Measurements from ENCODE around the gene CTNNA3. TPM values are rescaled to one million over a fixed set of nuclear protein-coding genes. Genes with fewer than 3 reads are reported as not detected.

CTNNA3 gene
- total RNA-seq, 1 experiment from 2014 or later: 0.20 TPM

GRCh38 chr10:66252986-66253385 is 1443.0 kb downstream of the CTNNA3 start:
- no peaks in the 10 kb centered on the region for H3K36me3 ChIP-seq (ENCODE audit: control insufficient read depth, insufficient read depth, low read length)
- Mint-ChIP-seq H3K4me1 (ENCODE audit: low read depth, unreplicated experiment) (peaks cover 10% of the 10 kb centered on the region), H3K9me3 (ENCODE audit: unreplicated experiment) (peaks cover 43% of the 10 kb centered on the region), H3K27ac (ENCODE audit: unreplicated experiment) (no peak overlapping the region), H3K27me3 (ENCODE audit: insufficient read depth, unreplicated experiment) (no peaks in the 10 kb centered on the region), H3K36me3 (ENCODE audit: insufficient read depth, unreplicated experiment) (no peaks in the 10 kb centered on the region), H3K4me3 (ENCODE audit: unreplicated experiment) (no peak overlapping the region)
- POLR2A ChIA-PET: no interaction called here
- TF ChIP-seq, protein P1, sequence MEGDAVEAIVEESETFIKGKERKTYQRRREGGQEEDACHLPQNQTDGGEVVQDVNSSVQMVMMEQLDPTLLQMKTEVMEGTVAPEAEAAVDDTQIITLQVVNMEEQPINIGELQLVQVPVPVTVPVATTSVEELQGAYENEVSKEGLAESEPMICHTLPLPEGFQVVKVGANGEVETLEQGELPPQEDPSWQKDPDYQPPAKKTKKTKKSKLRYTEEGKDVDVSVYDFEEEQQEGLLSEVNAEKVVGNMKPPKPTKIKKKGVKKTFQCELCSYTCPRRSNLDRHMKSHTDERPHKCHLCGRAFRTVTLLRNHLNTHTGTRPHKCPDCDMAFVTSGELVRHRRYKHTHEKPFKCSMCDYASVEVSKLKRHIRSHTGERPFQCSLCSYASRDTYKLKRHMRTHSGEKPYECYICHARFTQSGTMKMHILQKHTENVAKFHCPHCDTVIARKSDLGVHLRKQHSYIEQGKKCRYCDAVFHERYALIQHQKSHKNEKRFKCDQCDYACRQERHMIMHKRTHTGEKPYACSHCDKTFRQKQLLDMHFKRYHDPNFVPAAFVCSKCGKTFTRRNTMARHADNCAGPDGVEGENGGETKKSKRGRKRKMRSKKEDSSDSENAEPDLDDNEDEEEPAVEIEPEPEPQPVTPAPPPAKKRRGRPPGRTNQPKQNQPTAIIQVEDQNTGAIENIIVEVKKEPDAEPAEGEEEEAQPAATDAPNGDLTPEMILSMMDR (IDR thresholded peaks at IDR 0.05; ENCODE audit: insufficient read depth in 1 of 2, low read depth in 1 of 2, low read length in 1 of 2, severe bottlenecking in 1 of 2, unreplicated experiment in 1 of 2): no peak
- H3K9me3 ChIP-seq: peaks cover 4% of the 10 kb centered on the region; the same call in 1 of the 2 replicates
- intact Hi-C loops (cut with micrococcal nuclease; ENCODE audit: unreplicated experiment): no loop called here
- CTCF ChIA-PET: no interaction called here
- no peaks in the 10 kb centered on the region for H3K27me3 ChIP-seq (replicated peaks; ENCODE audit: control insufficient read depth, insufficient read depth, low read length)
- no TSS peak for BruUV-seq (replicated peaks)
- H3K4me3 ChIP-seq (ENCODE audit: low read depth, low read length): no peak overlapping the region
- DNase-seq: no peak
- peaks cover 11% of the 10 kb centered on the region for H3K4me1 ChIP-seq

GRCh38 chr10:66246177-66246576 is 1449.8 kb downstream of the CTNNA3 start:
- H3K27me3 ChIP-seq (replicated peaks; ENCODE audit: control insufficient read depth, insufficient read depth, low read length): no peaks in the 10 kb centered on the region
- no TSS peak for BruUV-seq (replicated peaks)
- Mint-ChIP-seq H3K4me3 (ENCODE audit: unreplicated experiment) (no peak overlapping the region), H3K27ac (ENCODE audit: unreplicated experiment) (no peak overlapping the region), H3K9me3 (ENCODE audit: unreplicated experiment) (peaks cover 49% of the 10 kb centered on the region), H3K36me3 (ENCODE audit: insufficient read depth, unreplicated experiment) (no peaks in the 10 kb centered on the region), H3K27me3 (ENCODE audit: insufficient read depth, unreplicated experiment) (no peaks in the 10 kb centered on the region), H3K4me1 (ENCODE audit: low read depth, unreplicated experiment) (no peaks in the 10 kb centered on the region)
- H3K4me3 ChIP-seq (ENCODE audit: low read depth, low read length): no peak overlapping the region
- no peaks in the 10 kb centered on the region for H3K36me3 ChIP-seq (ENCODE audit: control insufficient read depth, insufficient read depth, low read length)
- DNase-seq: no peak
- CTCF ChIA-PET: interaction anchor here (0.6 kb wide), 1 partner anchor 156 kb away, joined by 5 read pairs; no protein-coding TSS in a partner anchor
- H3K9me3 ChIP-seq: peaks cover 9% of the 10 kb centered on the region; the same call in 1 of the 2 replicates
- TF ChIP-seq, protein P1 (IDR thresholded peaks at IDR 0.05; ENCODE audit: insufficient read depth in 1 of 2, low read depth in 1 of 2, low read length in 1 of 2, severe bottlenecking in 1 of 2, unreplicated experiment in 1 of 2): no peak
- intact Hi-C loops (cut with micrococcal nuclease; ENCODE audit: unreplicated experiment): no loop called here
- POLR2A ChIA-PET: no interaction called here
- H3K4me1 ChIP-seq: no peaks in the 10 kb centered on the region

- H3K9me3 Mint-ChIP-seq (ENCODE audit: unreplicated experiment): peaks cover 43% of the 10 kb centered on the region
- TF ChIP-seq, protein P1 (IDR thresholded peaks at IDR 0.05; ENCODE audit: insufficient read depth in 1 of 2, low read depth in 1 of 2, low read length in 1 of 2, severe bottlenecking in 1 of 2, unreplicated experiment in 1 of 2): no peak
Measured at GRCh38 chr10:66244953-66245352, 1451.0 kb downstream of the CTNNA3 start.

More at GRCh38 chr10:66244953-66245352, 1451.0 kb downstream of the CTNNA3 start:
- no peaks in the 10 kb centered on the region for H3K4me1 ChIP-seq
- H3K36me3 ChIP-seq (ENCODE audit: control insufficient read depth, insufficient read depth, low read length): no peaks in the 10 kb centered on the region
- no peak overlapping the region for H3K4me3 ChIP-seq (ENCODE audit: low read depth, low read length)
- Mint-ChIP-seq H3K27me3 (ENCODE audit: insufficient read depth, unreplicated experiment) (no peaks in the 10 kb centered on the region), H3K4me3 (ENCODE audit: unreplicated experiment) (no peak overlapping the region), H3K36me3 (ENCODE audit: insufficient read depth, unreplicated experiment) (no peaks in the 10 kb centered on the region), H3K4me1 (ENCODE audit: low read depth, unreplicated experiment) (no peaks in the 10 kb centered on the region), H3K27ac (ENCODE audit: unreplicated experiment) (no peak overlapping the region)
- intact Hi-C loops (cut with micrococcal nuclease; ENCODE audit: unreplicated experiment): no loop called here
- ChIA-PET POLR2A (no interaction called here), CTCF (no interaction called here)
- DNase-seq: no peak
- H3K9me3 ChIP-seq: peaks cover 9% of the 10 kb centered on the region; the same call in 1 of the 2 replicates
- H3K27me3 ChIP-seq (replicated peaks; ENCODE audit: control insufficient read depth, insufficient read depth, low read length): no peaks in the 10 kb centered on the region
- BruUV-seq (replicated peaks): no TSS peak

All from Caco-2 (cell line).